ENCODE measurements around the gene ADAM8. TPM values are rescaled to one million over a fixed set of nuclear protein-coding genes. Genes with fewer than 3 reads are reported as not detected.

ADAM8 gene
- total RNA-seq, 4 donors from 2014 or later, result 2.7 to 11.3 (median 6.4) TPM

- peaks cover 0 to 43% (median 17%) of the 10 kb centered on the region in 4 donors for H3K4me1 ChIP-seq
- DNase-seq (ENCODE audit: low spot score in 2 of 2), result no peak
- H3K27ac ChIP-seq, result peak overlapping the region in 2 of 4 donors; percentile 10 to 54
- WGBS, 2 donors, result 62 to 74% methylated on average over 17 to 19 of the region's 19 CpGs
- no peak overlapping the region for H3K4me3 ChIP-seq
- H3K9me3 ChIP-seq, result no peaks in the 10 kb centered on the region
- H3K36me3 ChIP-seq, result peaks cover 2 to 58% (median 6%) of the 10 kb centered on the region in 3 donors
- no peak for TF ChIP-seq EP300 (IDR thresholded peaks at IDR 0.05)
- no peak for TF ChIP-seq POLR2A (IDR thresholded peaks at IDR 0.05)
- TF ChIP-seq CTCF (IDR thresholded peaks at IDR 0.05), result no peak
- peaks cover 0 to 33% of the 10 kb centered on the region in 2 donors for H3K27me3 ChIP-seq
These were observed 2.1 kb upstream of the ADAM8 start for GRCh38 chr10:133278577-133279265.

GRCh38 chr10:133277993-133278576 lies 1.4 kb upstream of the ADAM8 start:
- H3K36me3 ChIP-seq, result peaks cover 0 to 58% (median 0%) of the 10 kb centered on the region in 3 donors

GRCh38 chr10:133277277-133277992 lies 767 bp upstream of the ADAM8 start:
- WGBS, 2 donors, result 52 to 54% methylated on average over 14 to 21 of the region's 25 CpGs
- Histone ChIP-seq H3K27me3 (peaks cover 0 to 33% of the 10 kb centered on the region in 2 donors), H3K36me3 (peaks cover 0 to 58% (median 0%) of the 10 kb centered on the region in 3 donors), H3K4me3 (no peak overlapping the region), H3K9me3 (no peaks in the 10 kb centered on the region), H3K27ac (peak overlapping the region in 2 of 4 donors; percentile 10 to 38), H3K4me1 (peaks cover 0 to 43% (median 17%) of the 10 kb centered on the region in 4 donors)
- TF ChIP-seq EP300 (IDR thresholded peaks at IDR 0.05) (no peak), CTCF (IDR thresholded peaks at IDR 0.05) (no peak), POLR2A (IDR thresholded peaks at IDR 0.05) (no peak)
- DNase-seq (ENCODE audit: low spot score in 2 of 2), result no peak

More at GRCh38 chr10:133277993-133278576, 1.4 kb upstream of the ADAM8 start:
- TF ChIP-seq POLR2A (IDR thresholded peaks at IDR 0.05) (no peak), EP300 (IDR thresholded peaks at IDR 0.05) (no peak), CTCF (IDR thresholded peaks at IDR 0.05) (no peak)
- 78 to 81% methylated on average over 11 to 12 of the region's 12 CpGs for WGBS, 2 donors
- H3K4me3 ChIP-seq, result no peak overlapping the region
- peaks cover 0 to 43% (median 17%) of the 10 kb centered on the region in 4 donors for H3K4me1 ChIP-seq
- peaks cover 0 to 33% of the 10 kb centered on the region in 2 donors for H3K27me3 ChIP-seq
- peak overlapping the region in 2 of 4 donors; percentile 10 to 54 for H3K27ac ChIP-seq
- DNase-seq (ENCODE audit: low spot score in 2 of 2), result no peak
- no peaks in the 10 kb centered on the region for H3K9me3 ChIP-seq

- no peak for TF ChIP-seq CTCF (IDR thresholded peaks at IDR 0.05)
These were observed 601 bp downstream of the ADAM8 start for GRCh38 chr10:133276100-133276434.

More at GRCh38 chr10:133276100-133276434, 601 bp downstream of the ADAM8 start:
- Histone ChIP-seq H3K4me1 (peaks cover 0 to 43% (median 17%) of the 10 kb centered on the region in 4 donors), H3K4me3 (peak overlapping the region in 2 of 4 donors; percentile 31 to 41), H3K36me3 (peaks cover 0 to 58% (median 0%) of the 10 kb centered on the region in 3 donors), H3K9me3 (no peaks in the 10 kb centered on the region), H3K27ac (peak overlapping the region in 1 of 4 donors; percentile 38), H3K27me3 (peaks cover 0 to 33% of the 10 kb centered on the region in 2 donors)
- WGBS, 2 donors, result 15 to 18% methylated on average over 6 of the region's 6 CpGs
- DNase-seq (ENCODE audit: low spot score in 2 of 2), result no peak

All from tibial nerve (tissue), 4 donors.